HG03565 (cell line): ENCODE measurements around the gene HTRA3.

Experiments used
- ATAC-seq: cut with Tn5 transposase; IDR thresholded peaks from one replicate; pipeline ENCODE4 v1.9.1; 2021; ENCODE audit warnings: mild to moderate bottlenecking, moderate library complexity; ENCODE audit not compliant: unreplicated experiment

The HTRA3 gene

DNA sequence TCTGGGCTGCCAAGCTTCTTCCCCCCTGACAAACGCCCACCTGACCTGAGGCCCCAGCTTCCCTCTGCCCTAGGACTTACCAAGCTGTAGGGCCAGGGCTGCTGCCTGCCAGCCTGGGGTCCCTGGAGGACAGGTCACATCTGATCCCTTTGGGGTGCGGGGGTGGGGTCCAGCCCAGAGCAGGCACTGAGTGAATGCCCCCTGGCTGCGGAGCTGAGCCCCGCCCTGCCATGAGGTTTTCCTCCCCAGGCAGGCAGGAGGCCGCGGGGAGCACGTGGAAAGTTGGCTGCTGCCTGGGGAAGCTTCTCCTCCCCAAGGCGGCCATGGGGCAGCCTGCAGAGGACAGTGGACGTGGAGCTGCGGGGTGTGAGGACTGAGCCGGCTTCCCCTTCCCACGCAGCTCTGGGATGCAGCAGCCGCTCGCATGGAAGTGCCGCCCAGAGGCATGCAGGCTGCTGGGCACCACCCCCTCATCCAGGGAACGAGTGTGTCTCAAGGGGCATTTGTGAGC lies 37.0 kb downstream of the HTRA3 start:
- no peak for ATAC-seq

DNA sequence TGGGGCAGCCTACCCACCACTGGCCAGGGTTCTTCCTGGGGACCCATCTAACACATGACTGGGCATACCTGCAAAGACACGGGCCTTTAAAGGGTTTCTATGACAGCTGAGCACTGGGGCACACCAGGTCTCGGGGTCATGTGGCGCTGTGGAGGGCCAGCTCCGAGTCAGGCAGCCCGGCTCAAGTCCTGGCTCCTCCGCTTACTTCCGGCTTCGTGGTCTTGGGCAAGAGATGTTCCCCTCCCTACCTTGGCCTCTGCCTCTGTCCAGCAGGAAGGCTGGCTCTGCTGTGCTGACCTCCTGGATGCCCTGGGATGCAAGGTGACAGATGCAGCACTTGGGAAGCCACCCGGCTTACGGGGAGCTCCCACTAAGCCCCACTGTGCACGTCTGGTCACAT lies 37.6 kb downstream of the HTRA3 start:
- no peak for ATAC-seq

DNA sequence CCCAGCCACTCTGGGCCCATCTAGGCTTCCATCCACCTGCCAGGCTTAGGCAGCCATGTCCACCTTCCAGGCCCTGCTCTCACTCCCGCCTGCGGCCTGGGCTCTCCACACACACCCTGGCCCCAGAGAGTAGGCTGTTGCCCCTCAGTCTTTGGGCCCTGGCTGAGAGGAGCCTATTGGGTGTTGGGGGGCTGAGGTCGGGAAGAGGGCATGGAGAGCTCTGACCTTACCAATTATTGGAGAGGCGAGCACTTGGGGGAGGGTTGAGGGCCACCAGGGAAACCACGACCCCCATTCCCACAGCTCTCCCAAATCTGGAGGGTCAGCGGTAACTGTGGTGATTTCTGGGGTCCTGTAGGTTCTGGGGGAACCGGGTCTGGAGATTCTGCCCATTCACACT lies 38.2 kb downstream of the HTRA3 start:
- no peak for ATAC-seq

DNA sequence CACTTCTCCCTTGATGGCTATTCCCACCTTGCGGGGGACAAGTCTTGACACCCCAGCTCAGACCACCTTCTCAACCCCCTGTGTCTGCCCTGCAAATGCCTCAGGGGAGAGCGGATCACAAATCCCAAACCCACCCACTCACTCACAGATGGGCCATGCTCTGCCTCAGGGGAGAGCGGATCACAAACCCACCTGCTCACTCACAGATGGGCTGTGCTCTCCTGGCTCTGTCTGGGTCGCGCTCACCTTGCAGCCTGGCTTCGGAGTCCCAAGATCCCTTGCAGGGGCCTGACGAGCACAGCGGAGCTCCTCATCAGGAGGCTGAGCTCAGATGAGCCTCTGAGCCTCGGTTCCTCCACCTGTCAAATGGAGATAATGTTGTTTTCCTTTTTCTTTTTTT lies 38.6 kb downstream of the HTRA3 start:
- no peak for ATAC-seq

DNA sequence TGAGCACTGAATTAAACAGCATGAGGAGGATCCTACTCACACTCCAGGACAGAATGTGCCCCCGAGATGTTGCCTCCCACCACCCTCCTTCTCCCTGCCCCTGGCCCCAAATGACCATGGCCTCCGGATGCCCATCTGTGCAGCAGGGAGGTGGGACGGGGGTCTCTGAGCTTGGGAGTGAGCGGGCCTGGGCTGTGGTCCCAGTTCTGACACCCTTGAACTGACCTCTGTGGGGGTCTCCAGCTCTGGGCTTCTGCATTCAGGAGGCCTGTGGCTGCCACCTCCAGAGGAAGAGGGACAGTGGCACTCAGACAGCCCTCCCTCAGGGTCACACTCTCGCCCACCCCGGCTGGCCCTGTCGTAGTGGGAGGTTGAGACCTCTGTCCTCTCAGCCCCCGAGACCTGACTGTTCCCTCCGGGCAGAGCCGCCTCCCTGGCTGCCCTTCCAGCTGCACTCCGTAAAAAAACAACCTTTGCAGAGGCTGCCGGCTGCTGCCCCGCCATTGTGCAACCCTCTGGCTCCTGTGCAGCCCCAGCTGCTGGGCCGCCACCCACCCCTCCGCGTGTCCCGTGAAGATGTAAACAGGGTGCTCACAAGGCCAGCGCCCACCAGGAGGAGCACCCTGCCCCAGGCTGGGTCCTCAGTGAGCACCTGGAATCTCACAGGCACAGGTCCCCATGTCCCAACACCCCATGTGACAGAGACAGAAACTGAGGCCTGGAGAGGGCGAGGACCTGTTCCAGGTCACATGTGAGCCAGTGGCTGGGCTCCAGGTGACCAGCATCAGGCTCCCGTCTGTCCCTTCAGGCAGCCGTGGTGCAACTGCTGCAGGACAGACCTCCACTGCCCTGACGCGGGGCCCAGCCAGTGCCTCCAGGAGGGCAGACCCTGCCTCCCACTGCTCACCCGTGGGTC lies 39.6 kb downstream of the HTRA3 start:
- no peak for ATAC-seq

DNA sequence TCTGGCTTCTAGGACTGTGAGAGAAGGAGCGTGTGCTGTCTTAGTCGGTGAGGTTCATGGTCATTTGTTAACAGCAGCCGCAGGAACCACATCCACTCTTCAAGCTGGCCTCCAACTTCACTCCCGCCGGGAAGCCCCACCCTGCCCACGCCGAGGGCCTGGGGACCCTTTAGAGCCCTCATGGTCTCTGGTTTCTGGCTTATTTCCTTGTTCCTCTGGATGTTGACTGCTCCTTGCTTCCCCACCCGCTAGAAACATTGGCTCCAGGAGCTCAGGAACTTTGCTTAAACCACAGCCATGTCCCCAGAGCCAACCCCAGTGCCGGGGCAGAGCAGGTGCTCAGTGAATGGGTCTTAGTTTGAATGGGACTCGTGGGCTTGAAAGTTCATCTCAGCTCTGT lies 40.8 kb downstream of the HTRA3 start:
- ATAC-seq, result no peak

DNA sequence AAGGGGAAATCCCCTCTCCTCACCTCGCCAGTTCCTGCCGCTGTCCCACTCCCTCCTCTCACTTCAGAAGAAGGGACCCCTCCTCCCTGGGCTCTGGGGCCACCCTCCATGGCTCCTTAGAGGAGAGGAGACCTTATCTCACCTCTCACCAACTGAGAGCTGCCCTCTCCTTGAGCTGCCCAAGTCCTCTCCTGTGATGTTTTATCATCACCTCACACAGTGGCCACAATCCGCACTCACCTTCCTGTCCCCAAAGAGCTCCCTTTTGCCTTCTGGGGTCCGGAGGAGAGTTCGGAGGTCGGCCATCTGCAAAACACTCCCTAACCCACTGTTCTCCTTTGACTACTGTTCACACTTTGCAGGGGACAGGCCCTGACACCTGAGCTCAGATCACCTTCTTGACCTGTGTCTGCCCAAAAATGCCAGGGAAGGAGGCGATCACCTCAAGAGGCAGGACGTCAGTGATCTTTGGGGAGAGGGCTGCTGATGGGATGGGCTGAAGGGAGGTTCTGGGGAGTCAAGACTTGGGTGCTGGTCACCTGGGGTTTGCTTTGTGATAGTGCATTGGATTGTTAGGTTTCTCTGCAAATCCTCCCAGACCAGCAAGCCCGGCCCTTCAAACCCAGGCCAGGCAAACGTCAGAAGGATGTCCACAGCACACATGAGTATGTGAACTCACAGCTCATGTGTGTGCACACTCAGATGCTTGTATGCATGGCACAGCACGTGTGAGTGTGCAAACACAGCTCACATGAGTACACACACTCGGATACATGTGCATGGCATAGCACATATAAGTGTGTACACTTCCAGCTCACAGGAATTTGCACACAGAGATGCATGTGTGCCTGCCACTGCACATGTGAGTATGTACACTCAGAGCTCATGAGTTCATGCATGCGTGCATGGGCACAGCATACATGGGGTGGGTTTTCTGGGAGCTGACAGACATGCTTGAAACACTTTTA lies 41.8 kb downstream of the HTRA3 start:
- no peak for ATAC-seq

DNA sequence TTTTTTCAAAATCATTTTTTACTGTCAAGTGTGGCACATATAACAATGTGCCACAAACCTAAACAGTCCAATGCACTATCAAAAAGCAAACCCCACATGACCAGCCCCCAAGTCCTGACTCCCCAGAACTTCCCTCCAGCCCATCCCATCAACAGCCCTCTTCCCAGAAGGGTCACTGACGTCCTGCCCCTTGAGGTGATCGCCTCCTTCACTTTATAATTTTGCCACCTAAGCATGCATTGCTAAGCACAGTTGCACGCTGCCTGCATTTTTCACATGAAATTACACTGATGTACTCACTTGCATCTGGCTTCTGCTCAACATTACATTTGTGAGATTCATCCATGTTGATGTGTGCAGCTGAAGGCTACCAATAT lies 42.5 kb downstream of the HTRA3 start:
- ATAC-seq, result no peak

DNA sequence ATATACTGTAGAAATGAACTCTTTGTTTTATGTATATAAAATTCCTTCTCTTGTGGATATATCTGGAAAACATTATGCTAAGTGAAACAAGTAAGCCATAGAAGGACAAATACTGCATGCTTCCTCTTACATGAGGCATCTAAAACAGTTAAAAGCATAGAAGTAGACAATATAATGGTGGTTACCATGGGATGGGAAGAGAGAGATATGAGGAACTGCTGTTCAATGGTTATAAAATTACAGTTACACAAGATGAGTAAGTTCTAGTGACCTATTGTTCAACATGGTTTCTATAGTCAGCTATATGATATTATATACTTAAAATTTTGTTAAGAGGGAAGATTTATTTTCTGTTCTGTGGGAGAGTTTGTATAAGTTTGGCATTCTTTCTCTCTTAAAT lies 43.4 kb downstream of the HTRA3 start:
- no peak for ATAC-seq

DNA sequence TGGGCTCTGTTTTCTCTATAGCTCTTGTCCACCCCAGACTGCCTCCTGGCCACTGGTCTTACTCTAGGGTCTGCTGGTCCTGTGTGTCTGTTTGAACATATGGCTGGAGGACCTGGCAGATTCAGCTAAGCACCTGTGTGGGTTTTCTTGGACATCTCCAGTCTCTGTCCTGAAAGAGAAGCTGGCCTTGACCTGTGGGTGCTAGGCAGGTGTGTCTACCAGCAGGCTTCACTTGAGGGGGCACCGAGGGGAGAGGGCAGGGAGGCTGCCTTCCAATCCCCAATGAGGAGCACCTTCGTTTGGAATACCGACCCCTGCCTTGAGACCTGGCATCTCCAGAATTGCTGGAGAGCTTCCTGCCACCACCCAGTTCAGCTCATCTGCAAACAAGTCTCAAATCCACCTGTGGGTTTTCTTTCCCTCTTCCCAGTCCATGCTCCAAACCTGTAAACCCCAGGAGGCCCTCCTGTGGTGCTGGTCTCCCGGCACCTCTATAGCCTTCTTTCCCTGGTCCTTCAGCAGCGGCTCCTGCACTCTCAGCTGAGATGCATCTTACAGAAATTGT lies 45.2 kb downstream of the HTRA3 start:
- ATAC-seq, result no peak

DNA sequence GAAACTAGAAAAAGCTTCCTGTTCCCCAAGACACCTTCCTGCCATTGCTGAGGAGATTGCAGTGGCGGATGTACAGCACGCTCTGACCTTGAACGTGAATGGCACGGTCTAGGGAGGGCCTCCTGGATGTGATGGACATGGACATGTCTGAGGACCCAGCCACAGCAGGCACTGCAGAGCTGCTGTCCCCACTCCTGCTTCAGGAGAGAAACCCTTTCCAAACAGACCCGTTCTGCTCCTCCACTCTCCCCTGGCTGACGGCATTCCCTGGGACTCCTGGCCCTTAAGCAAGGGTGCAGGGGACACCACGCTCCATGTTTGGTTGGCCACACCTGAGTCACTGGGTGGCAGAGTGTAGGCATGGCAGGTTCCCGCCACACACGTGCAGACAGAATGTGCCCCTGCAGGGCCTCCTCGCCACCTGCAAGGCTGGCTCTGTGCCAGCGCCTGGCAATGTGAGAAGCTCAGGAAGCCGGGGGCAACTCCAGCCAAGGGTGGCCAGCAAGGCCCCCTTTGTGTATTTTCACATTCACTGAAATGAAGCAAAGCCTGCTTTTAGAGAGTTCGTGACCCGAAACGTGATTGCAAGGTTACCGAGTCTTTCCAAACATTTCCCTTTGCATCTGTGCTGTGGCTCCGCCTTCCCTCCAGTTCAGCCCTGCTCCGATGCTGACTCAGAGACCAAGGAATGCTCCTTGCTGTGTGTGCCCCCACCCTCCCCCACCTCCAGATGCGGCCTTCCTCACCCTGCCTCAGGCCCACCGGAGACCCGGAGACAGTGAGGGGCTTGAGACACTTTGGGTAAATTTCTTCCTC lies 46.1 kb downstream of the HTRA3 start:
- ATAC-seq, result no peak

DNA sequence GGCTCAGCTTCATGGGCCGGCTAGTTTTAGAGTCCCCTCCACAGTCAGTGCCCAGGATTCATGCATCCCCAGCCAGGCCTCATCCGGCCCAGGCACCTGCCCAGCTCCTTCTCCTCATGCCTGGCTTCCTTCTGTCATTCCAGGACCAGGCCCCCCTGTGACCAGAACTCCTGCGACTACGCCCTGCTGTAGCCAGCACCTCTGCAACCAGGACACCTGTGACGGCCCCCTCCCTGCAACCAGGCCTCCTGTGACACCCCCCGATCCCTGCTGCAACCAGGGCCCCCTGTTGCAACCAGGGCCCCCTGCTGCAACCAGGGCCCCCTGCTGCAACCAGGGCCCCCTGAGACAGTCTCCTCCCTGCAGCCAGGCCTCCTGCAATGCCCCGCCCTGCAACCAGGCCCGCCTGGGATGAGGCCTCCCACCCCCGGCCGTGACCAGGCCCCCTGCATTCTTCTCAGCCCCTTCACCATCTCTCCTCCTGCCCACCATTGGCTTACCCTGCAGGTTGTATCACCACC lies 46.8 kb downstream of the HTRA3 start:
- ATAC-seq, result no peak

DNA sequence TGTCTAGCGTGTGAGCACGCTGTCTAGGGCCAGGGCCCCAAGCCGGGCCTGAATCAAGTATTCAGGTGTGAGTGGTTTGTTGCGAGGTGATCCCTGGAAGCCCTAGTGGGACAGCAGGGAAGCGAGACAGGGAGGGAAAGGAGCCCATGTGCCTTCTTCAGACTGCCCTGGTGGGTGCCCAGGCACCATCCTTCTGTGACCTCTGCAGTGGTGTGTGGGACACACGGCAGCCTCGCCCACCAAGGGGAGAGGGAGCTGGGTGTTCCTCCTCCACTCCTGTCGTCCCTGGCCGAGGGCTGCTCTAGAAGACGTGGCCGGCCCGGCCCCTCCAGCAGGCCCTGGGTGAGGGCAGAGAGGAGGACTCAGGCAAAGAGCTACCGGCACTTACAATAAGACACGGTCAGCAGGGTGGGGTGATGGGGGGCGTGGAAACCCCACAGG lies 47.4 kb downstream of the HTRA3 start:
- ATAC-seq, result no peak

DNA sequence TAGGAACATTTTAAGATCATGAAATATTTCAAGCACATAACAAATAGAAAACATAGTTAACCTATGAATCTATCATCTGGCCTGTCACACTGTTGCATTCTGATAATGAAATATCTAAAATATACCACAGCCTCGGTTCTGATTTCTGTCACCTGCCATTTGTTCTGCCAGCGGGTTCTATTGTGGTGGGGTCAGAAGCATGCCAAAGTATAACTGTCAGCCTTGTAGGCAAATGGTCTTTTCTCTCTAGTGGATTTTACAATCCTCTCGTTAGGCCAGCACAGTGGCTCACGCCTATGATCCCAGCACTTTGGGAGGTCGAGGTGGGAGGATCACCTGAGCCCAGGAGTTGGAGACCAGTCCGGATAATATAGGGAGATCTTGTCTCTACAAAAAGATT lies 47.9 kb downstream of the HTRA3 start:
- ATAC-seq, result no peak

DNA sequence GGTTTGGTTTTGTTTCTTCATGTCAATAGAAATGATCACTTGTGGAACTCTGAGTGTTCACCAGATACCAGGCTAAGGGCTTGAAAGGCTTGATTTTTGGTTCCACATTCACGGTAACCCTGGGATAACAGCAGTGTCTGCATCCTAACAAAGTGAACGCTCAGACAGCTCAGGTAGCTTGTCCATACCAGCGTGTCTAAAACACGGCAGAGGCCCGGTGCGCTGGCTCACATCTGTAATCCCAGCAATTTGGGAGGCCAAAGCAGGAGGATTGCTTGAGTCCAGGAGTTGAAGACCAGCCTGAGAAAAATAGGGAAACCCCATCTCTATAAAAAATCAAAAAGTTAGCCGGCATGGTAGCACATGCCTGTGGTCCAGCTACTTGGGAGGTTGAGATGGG lies 49.0 kb downstream of the HTRA3 start:
- no peak for ATAC-seq

DNA sequence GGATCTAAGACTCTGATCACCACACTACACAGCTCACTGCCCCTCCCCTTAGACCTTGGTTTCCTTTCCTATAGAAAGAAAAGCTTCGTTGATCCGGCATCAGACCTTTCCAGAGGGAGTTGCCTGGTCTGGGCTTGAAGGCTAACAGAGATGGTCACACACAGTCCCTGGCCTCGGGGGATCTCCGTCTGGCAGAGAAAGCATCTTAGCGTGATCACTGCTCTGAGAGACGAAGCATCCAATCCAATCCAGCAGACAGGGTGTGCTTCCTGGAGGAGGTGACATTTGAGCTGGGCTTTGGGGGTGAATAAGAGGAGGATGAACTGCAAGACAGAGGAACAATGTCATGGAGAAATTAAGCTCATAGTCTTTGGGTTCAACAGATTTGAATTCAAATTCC lies 49.5 kb downstream of the HTRA3 start:
- no peak for ATAC-seq

DNA sequence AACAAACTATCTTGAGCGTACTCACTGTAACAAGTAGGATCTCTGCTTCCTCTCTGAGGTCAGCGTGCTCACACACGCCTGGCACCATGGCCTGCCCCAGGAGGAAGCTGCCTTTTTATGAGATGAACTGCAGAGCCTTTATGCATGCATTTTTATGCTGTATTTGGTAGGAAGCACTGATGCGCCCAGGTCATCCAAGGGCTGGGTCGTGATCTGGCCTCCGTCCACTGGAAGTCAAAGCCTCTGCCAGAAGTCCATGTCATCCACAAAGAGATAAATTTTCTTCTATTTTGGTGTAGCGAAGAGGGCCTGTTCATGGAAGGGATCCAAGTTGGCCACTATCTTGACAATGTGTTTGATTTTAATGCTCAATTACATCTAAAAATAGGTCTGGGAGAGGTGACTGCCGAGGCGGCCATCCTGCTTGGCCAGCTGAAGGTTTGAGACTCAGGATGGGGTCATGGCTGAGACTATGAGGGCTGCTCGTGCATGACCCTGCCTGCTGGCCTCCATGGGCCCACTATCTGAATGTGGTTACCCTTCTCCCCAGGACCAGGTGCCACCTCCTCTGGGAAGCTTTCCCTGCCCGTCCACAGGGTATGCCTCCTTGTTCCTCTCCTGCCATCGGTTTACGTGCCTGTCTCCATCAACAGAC lies 50.3 kb downstream of the HTRA3 start:
- ATAC-seq, result no peak

DNA sequence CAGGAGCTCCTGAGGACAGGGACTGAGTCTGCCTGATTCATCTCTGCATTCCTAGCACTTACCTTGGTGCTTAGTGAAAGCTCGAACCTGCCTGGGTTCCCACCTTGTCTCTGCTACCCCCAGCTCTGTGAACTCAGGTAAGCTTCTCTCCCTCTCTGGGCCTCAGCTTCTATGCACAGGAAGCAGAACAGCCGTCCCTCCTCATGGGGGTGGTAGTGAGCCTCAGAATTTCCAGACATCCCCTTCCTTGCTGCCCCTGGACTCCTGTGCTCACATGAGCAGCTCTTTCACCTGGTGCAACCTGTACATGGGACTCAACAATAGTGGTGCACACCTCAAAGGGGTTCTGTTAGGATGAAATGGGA lies 50.8 kb downstream of the HTRA3 start:
- ATAC-seq, result no peak

DNA sequence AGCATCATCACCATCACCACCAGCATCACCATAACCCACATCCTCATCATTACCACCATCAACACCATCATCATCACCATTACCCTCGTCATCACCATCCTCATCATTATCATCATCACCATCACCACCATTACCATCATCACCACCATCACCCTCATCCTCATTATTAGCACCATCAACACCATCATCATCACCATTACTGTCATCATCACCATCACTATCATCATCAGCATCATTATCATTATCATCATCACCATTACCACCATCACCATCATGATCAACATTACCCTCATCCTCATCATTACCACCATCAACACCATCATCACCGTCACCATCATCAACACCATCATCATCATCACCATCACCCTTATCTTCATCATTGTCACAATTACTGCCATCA lies 51.7 kb downstream of the HTRA3 start:
- ATAC-seq, result no peak

DNA sequence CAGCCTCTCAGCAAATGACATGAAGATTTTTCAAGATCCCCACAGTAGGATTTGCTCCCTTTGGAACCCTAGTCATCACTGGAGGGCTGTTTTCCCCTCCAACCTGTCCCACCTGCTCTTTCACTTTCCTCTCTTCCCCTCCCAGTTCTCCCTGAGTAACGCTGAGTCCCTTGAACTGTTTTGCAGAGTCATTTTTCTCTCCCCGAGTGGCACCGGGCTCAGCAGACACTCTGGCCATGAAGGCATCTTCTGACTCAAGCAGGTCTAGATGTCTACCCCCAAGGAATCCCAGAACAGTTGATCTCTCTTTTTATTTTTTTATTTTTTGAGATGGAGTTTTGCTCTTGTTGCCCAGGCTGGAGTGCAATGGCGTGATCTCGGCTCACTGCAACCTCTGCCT lies 52.2 kb downstream of the HTRA3 start:
- no peak for ATAC-seq
